BLaER1 (cell line): Measurements from ENCODE around the gene VASH2.

ENCODE experiments used
- H3K27ac ChIP-seq: shearing (Covaris generic); formaldehyde crosslinking; 2 replicates; pipeline ENCODE4 v1.8.1; 2022
- H3K27me3 ChIP-seq: shearing (Covaris generic); formaldehyde crosslinking; 2 replicates; pipeline ENCODE4 v1.8.1; 2022
- H3K36me3 ChIP-seq: shearing (Covaris generic); formaldehyde crosslinking; 2 replicates; pipeline ENCODE4 v1.8.1; 2022
- H3K4me1 ChIP-seq: shearing (Covaris generic); formaldehyde crosslinking; 2 replicates; pipeline ENCODE4 v1.8.1; 2022
- H3K4me2 ChIP-seq: shearing (Covaris generic); formaldehyde crosslinking; 2 replicates; pipeline ENCODE4 v1.8.1; 2022
- H3K4me3 ChIP-seq: shearing (Covaris generic); formaldehyde crosslinking; 2 replicates; pipeline ENCODE4 v1.8.1; 2022
- H3K9ac ChIP-seq: shearing (Covaris generic); formaldehyde crosslinking; 2 replicates; pipeline ENCODE4 v1.8.1; 2022
- H3K9me3 ChIP-seq: shearing (Covaris generic); formaldehyde crosslinking; 2 replicates; pipeline ENCODE4 v1.8.1; 2022
- H4K20me1 ChIP-seq: shearing (Covaris generic); formaldehyde crosslinking; 2 replicates; pipeline ENCODE4 v1.8.1; 2022
- Cebpa-rat ChIP-seq: shearing (Covaris generic); IDR thresholded peaks from 2 replicates; pipeline ENCODE4 v1.8.1; 2022

VASH2 gene

GRCh38 chr1:212928323-212929291 is 21.7 kb upstream of the VASH2 start:
- Histone ChIP-seq H3K27me3 (no peaks in the 10 kb centered on the region), H3K27ac (no peak overlapping the region), H3K4me3 (no peak overlapping the region), H3K4me2 (no peak overlapping the region), H3K9me3 (no peaks in the 10 kb centered on the region), H3K9ac (no peak overlapping the region), H3K4me1 (peaks cover 9% of the 10 kb centered on the region; the same call in 1 of the 2 replicates), H4K20me1 (no peaks in the 10 kb centered on the region), H3K36me3 (no peaks in the 10 kb centered on the region)
- no peak for TF ChIP-seq Cebpa-rat

GRCh38 chr1:212930986-212931678 is 19.2 kb upstream of the VASH2 start:
- Histone ChIP-seq H3K27ac (no peak overlapping the region), H4K20me1 (no peaks in the 10 kb centered on the region), H3K27me3 (no peaks in the 10 kb centered on the region), H3K4me3 (no peak overlapping the region), H3K36me3 (no peaks in the 10 kb centered on the region), H3K4me2 (no peak overlapping the region), H3K4me1 (no peaks in the 10 kb centered on the region), H3K9ac (no peak overlapping the region), H3K9me3 (no peaks in the 10 kb centered on the region)
- TF ChIP-seq Cebpa-rat: no peak

DNA sequence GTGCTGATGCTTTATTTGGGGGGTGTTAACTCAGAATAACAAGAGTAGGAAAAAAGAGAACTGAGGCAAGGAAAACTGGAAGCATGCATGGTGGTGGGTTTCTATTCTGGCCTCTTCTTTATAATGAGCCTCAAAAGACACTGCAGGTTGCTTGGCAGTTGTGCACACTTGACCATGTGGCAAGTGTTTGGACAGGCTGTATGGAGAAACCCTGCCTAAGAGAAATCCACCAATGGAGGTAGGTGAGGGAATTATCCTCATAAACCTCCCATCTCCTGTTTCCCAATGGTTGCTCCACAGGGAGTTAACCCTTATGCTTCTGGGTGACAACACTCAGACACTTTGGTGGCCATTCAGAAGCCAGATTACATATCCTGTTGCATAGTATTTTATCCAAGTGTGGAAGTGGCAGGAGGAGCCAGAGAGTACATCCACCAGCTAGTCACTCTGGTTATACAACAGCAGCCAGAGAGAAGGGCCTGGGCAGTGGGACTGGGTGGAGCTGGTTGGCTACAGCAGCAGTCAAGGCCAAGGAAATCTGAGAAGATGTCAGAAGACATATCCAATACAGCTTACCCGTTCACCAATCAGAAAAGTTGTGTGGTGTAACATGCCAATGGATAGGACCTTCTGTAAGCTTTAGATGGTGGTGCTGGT is 16.4 kb upstream of the VASH2 start:
- Histone ChIP-seq H3K9ac (no peak overlapping the region), H3K4me3 (no peak overlapping the region), H3K4me2 (no peak overlapping the region), H4K20me1 (no peaks in the 10 kb centered on the region), H3K27me3 (no peaks in the 10 kb centered on the region), H3K36me3 (no peaks in the 10 kb centered on the region), H3K27ac (no peak overlapping the region), H3K4me1 (no peaks in the 10 kb centered on the region), H3K9me3 (no peaks in the 10 kb centered on the region)
- no peak for TF ChIP-seq Cebpa-rat

GRCh38 chr1:212935387-212935981 is 14.9 kb upstream of the VASH2 start:
- no peaks in the 10 kb centered on the region for H4K20me1 ChIP-seq
- TF ChIP-seq Cebpa-rat: no peak
- H3K4me2 ChIP-seq: no peak overlapping the region
- no peaks in the 10 kb centered on the region for H3K27me3 ChIP-seq
- H3K4me1 ChIP-seq: no peaks in the 10 kb centered on the region
- H3K27ac ChIP-seq: no peak overlapping the region
- H3K9ac ChIP-seq: no peak overlapping the region
- H3K9me3 ChIP-seq: peaks cover 8% of the 10 kb centered on the region
- no peak overlapping the region for H3K4me3 ChIP-seq
- no peaks in the 10 kb centered on the region for H3K36me3 ChIP-seq

DNA sequence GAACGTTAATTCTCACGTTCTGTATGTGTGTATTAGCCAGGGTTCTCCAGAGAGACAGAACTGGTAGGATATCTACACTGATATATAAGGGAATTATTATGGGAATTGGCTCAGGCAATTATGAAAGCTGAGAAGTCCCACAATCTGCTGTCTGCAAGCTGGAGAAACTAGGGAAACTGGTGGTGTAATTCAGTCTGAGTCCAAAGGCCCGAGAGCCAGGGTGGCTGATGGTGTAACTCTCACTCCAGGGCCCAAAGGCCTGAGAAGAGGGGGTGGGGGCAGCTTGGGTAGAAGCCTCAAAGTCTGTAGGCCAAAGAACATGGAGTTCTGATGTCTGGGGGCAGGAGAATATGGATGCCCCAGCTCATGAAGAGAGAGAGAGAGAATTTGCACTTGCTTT is 13.3 kb upstream of the VASH2 start:
- Histone ChIP-seq H3K27me3 (no peaks in the 10 kb centered on the region), H3K9ac (no peak overlapping the region)
- TF ChIP-seq Cebpa-rat: no peak

DNA sequence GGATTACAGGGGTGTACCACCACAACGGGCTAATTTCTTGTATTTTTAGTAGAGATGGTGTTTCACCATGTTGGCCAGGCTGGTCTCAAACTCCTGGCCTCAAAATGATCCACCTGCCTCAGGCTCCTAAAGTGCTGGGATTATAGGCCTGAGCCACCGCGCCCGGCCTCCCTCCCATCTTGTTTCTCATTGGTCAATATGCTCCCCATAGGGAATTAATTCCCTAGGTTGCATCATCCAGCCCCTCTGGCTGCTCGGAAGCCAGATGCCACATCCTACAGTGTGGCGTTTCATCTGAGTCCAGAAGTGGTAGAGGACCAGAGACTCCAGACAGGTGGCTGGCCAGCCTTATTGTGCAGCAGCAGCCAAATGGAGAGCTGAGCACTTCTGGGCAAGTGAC is 11.5 kb upstream of the VASH2 start:
- H3K4me2 ChIP-seq: no peak overlapping the region
- no peak overlapping the region for H3K9ac ChIP-seq
- H4K20me1 ChIP-seq: no peaks in the 10 kb centered on the region
- TF ChIP-seq Cebpa-rat: no peak
- H3K4me3 ChIP-seq: no peak overlapping the region
- no peaks in the 10 kb centered on the region for H3K27me3 ChIP-seq
- no peaks in the 10 kb centered on the region for H3K4me1 ChIP-seq
- no peak overlapping the region for H3K27ac ChIP-seq
- H3K9me3 ChIP-seq: peaks cover 13% of the 10 kb centered on the region
- no peaks in the 10 kb centered on the region for H3K36me3 ChIP-seq

More for the DNA sequence above, 13.3 kb upstream of the VASH2 start:
- Histone ChIP-seq H3K4me2 (no peak overlapping the region), H4K20me1 (no peaks in the 10 kb centered on the region), H3K9me3 (peaks cover 13% of the 10 kb centered on the region), H3K36me3 (no peaks in the 10 kb centered on the region), H3K4me3 (no peak overlapping the region), H3K4me1 (no peaks in the 10 kb centered on the region), H3K27ac (no peak overlapping the region)

- Histone ChIP-seq H3K9me3 (peaks cover 13% of the 10 kb centered on the region), H4K20me1 (no peaks in the 10 kb centered on the region), H3K27me3 (no peaks in the 10 kb centered on the region), H3K4me3 (no peak overlapping the region), H3K9ac (no peak overlapping the region), H3K36me3 (no peaks in the 10 kb centered on the region), H3K4me2 (no peak overlapping the region), H3K27ac (no peak overlapping the region), H3K4me1 (no peaks in the 10 kb centered on the region)
- no peak for TF ChIP-seq Cebpa-rat
Measured at GRCh38 chr1:212941452-212941851, 8.9 kb upstream of the VASH2 start.

- Histone ChIP-seq H3K4me2 (no peak overlapping the region), H3K4me1 (no peaks in the 10 kb centered on the region), H3K27ac (no peak overlapping the region)
Measured at GRCh38 chr1:212942679-212943392, 7.5 kb upstream of the VASH2 start.

GRCh38 chr1:212943393-212943710 is 7.0 kb upstream of the VASH2 start:
- H3K27me3 ChIP-seq: no peaks in the 10 kb centered on the region
- H3K36me3 ChIP-seq: no peaks in the 10 kb centered on the region
- H3K4me3 ChIP-seq: no peak overlapping the region
- no peak overlapping the region for H3K4me2 ChIP-seq
- H4K20me1 ChIP-seq: no peaks in the 10 kb centered on the region
- no peak overlapping the region for H3K27ac ChIP-seq
- H3K9ac ChIP-seq: no peak overlapping the region
- no peak for TF ChIP-seq Cebpa-rat
- H3K4me1 ChIP-seq: no peaks in the 10 kb centered on the region
- H3K9me3 ChIP-seq: peaks cover 17% of the 10 kb centered on the region

More at GRCh38 chr1:212942679-212943392, 7.5 kb upstream of the VASH2 start:
- Histone ChIP-seq H3K9ac (no peak overlapping the region), H4K20me1 (no peaks in the 10 kb centered on the region), H3K9me3 (peaks cover 13% of the 10 kb centered on the region), H3K27me3 (no peaks in the 10 kb centered on the region), H3K36me3 (no peaks in the 10 kb centered on the region), H3K4me3 (no peak overlapping the region)
- TF ChIP-seq Cebpa-rat: no peak
